Anterior cingulate cortex (tissue), 58 donors: ENCODE results near the gene ARFGEF3.

Source experiments
- DNase-seq, 58 donors: peaks; one replicate each; lab custom pipeline; 2025; lab: John Stamatoyannopoulos, UW

The ARFGEF3 gene

GRCh38 chr6:138162111-138162954 is 594 bp downstream of the ARFGEF3 start:
- DNase-seq, result peak in 17 of 58 donors; percentile 25 to 68 (median 52)

- DNase-seq, result no peak
Measured at GRCh38 chr6:138162955-138163575, 1.3 kb downstream of the ARFGEF3 start.

GRCh38 chr6:138175596-138175995 is 13.9 kb downstream of the ARFGEF3 start:
- no peak for DNase-seq

- no peak for DNase-seq
Measured at GRCh38 chr6:138176652-138177232, 15.0 kb downstream of the ARFGEF3 start.

GRCh38 chr6:138182939-138183789 is 21.4 kb downstream of the ARFGEF3 start:
- peak in 53 of 58 donors; percentile 11 to 88 (median 64) for DNase-seq

- peak in 5 of 58 donors; percentile 13 to 62 (median 56) for DNase-seq
Measured at GRCh38 chr6:138183790-138184134, 22.0 kb downstream of the ARFGEF3 start.

- DNase-seq, result no peak
Measured at GRCh38 chr6:138184230-138184629, 22.5 kb downstream of the ARFGEF3 start.

- DNase-seq, result no peak
Measured at GRCh38 chr6:138187156-138187555, 25.4 kb downstream of the ARFGEF3 start.

GRCh38 chr6:138188278-138188941 is 26.7 kb downstream of the ARFGEF3 start:
- DNase-seq, result peak in 11 of 58 donors; percentile 8 to 63 (median 37)

GRCh38 chr6:138194287-138194686 is 32.5 kb downstream of the ARFGEF3 start:
- DNase-seq, result peak in 2 of 58 donors; percentile 5 to 10

- no peak for DNase-seq
Measured at GRCh38 chr6:138196122-138196738, 34.5 kb downstream of the ARFGEF3 start.

GRCh38 chr6:138197570-138197969 is 35.8 kb downstream of the ARFGEF3 start:
- DNase-seq, result no peak

- DNase-seq, result no peak
Measured at GRCh38 chr6:138198430-138199091, 36.8 kb downstream of the ARFGEF3 start.

- no peak for DNase-seq
Measured at GRCh38 chr6:138201836-138202235, 40.1 kb downstream of the ARFGEF3 start.

GRCh38 chr6:138203315-138203714 is 41.6 kb downstream of the ARFGEF3 start:
- no peak for DNase-seq

GRCh38 chr6:138204303-138204702 is 42.6 kb downstream of the ARFGEF3 start:
- DNase-seq, result no peak

GRCh38 chr6:138204792-138205384 is 43.1 kb downstream of the ARFGEF3 start:
- DNase-seq, result no peak

GRCh38 chr6:138205437-138206094 is 43.8 kb downstream of the ARFGEF3 start:
- DNase-seq, result no peak
